IMR-90 (cell line): Measurements from ENCODE around the gene INTS12.

Experiments used
- BHLHE40 ChIP-seq: fragments of 150-350 bp; IDR thresholded peaks from 2 replicates; pipeline ENCODE4 v1.6.1; 2016; ENCODE audit warnings: mild to moderate bottlenecking, low read depth, low read length
- CEBPB ChIP-seq: IDR thresholded peaks from 2 replicates; pipeline ENCODE4 v1.6.1; 2012; ENCODE audit warnings: low read depth, low read length, improper control_type of control experiment
- TF ChIP-seq, protein P1 (sequence below): conservative IDR thresholded peaks from 2 replicates; pipeline ENCODE4 v1.5.1; 2012; ENCODE audit warnings: mild to moderate bottlenecking, low read depth, low read length, improper control_type of control experiment

DNA sequence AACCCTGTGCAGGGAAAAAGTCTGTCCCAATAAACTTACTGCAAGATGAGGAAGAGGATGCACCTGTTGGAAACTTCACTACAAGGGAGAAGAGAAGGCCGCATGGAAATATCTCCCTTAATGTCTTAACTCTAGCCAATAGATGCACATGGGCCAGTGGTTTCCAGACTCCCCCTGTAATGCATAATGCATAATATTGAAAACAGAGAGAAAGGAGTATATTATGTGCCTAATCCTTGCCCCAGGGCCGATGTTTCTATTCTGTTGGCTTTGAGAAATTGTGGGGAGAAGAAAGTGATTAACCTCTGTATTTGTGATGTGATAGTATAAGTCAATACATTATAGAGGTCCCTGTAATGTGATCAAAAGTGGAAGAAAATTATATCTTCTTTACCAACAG, 37.2 kb downstream of the INTS12 start:
- TF ChIP-seq, protein P1, sequence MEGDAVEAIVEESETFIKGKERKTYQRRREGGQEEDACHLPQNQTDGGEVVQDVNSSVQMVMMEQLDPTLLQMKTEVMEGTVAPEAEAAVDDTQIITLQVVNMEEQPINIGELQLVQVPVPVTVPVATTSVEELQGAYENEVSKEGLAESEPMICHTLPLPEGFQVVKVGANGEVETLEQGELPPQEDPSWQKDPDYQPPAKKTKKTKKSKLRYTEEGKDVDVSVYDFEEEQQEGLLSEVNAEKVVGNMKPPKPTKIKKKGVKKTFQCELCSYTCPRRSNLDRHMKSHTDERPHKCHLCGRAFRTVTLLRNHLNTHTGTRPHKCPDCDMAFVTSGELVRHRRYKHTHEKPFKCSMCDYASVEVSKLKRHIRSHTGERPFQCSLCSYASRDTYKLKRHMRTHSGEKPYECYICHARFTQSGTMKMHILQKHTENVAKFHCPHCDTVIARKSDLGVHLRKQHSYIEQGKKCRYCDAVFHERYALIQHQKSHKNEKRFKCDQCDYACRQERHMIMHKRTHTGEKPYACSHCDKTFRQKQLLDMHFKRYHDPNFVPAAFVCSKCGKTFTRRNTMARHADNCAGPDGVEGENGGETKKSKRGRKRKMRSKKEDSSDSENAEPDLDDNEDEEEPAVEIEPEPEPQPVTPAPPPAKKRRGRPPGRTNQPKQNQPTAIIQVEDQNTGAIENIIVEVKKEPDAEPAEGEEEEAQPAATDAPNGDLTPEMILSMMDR, result no peak
- TF ChIP-seq BHLHE40, result no peak
- TF ChIP-seq CEBPB, result no peak
